Activated CD8-positive, alpha-beta memory T cell treated with anti-CD3 and anti-CD28 coated beads for 48 hours (primary cell): ENCODE results near the gene SGMS1.
"Not testable (repeated sequence)": the region's sequence is repeated elsewhere in the genome, so short reads cannot be mapped to it uniquely, and the experiment has no call there.

Experiments used
- DNase-seq, 3 experiments: peaks; one replicate each; pipeline ENCODE4 v3.0.0-alpha.2; 2020; ENCODE audit warnings: low read depth in 2 of 3, low spot score in 2 of 3

SGMS1 gene

GRCh38 chr10:50431791-50432190 is 192.0 kb downstream of the SGMS1 start:
- no peak for DNase-seq

- DNase-seq: no peak
Measured at GRCh38 chr10:50431133-50431532, 192.6 kb downstream of the SGMS1 start.

DNA sequence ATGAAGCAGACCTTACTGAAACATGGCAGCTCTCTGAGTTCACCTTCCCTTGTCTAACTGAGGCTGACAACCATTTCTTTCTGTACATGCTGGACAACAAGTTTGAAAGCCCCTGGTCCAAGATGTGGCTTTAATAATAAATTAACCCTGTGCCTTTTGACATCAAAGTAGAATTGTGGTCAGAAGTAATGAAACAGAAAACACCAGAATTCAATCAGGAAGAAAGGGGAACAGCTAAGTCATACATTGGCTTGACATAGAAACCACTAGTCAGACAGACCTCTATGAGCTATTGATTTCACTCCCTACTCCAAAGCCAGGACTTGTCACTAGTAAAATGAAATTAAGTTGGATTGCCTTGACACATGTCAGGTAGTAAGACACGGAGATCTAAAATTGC is 197.3 kb downstream of the SGMS1 start:
- DNase-seq: no peak

DNA sequence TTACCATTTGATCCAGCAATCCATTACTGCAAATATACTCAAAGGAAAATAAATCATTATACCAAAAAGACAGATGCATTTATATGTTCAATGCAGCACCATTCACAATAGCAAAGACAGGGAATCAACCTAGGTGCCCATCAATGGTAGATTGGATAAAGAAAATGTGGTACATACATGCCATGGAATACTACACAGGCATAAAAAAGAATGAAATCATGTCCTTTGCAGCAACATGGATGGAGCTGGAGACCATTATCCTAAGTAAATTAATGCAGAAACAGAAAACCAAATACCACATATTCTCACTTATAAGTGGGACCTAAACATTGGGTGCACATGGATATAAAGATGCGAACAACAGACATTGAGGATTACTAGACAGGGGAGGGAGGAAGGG is 198.5 kb downstream of the SGMS1 start:
- DNase-seq: not testable (repeated sequence)

DNA sequence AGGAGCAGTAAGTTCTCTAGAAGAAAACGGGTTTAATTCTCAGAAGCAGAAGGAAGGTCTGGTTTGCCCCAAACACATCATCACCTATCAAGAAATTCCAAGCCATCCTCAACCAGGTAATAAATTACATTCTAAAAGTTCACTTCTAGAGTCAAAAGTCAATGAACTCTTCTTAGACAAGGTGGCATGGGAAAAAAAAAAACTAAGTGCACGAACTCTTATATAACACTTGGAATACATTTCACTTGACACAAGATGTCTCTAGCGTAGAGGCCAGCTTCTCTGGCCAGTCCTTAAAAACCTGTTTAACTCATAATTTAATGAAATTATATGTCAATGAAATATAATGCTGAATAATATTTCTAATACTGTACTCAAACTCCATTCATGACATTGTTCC is 200.3 kb downstream of the SGMS1 start:
- no peak for DNase-seq

DNA sequence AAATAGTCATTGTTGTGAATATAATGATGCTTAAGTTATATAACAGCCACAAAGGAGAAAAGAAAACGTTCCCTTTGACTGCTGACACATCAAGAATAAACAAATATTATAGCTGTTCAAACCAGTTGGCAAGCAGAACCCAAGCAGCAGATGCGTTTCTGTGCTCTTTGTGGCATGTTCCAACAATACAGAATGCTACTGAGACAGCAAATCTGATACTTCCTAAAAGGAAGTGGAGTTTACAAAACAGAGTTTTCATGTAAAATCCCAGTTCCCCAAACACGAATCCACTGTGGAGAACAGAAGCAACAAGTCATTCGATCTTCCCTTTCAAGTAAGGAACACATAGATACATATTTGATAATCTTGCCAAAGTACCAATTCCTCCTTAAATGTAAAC is 201.5 kb downstream of the SGMS1 start:
- no peak for DNase-seq

DNA sequence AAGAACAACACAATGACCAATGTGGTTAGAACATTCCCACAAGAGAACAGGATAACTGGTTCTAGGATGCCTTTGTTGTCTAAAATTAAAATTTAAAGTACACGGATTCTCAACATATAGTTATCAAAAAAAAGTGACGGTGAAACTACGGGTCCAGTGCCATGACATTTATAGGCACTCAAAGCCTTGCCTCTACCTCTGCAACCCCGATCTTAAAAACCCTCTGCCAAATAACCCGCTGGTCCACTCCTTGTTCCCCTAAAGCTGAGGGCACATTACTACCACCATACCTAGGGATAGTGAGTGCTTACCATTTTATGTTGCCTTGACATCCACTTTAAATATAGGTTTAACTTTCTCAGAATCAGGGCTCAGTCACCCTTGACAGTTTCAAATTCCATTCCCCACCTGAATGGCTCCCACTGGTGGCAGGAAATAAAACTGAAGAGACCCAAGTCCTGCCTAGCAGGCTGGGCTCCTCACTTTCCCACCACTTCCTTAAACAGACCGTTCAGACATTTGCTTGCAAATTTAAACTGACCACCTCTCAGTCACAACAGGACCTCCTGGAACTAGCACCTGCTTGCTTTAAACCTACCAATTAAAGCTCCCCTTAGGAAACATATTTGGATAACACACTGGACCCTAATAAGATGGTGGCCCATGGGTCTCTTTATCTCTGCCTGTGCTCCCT is 202.6 kb downstream of the SGMS1 start:
- DNase-seq: no peak

- DNase-seq: no peak
Measured at GRCh38 chr10:50420196-50420595, 203.6 kb downstream of the SGMS1 start.

GRCh38 chr10:50419756-50420155 is 204.0 kb downstream of the SGMS1 start:
- DNase-seq: no peak

GRCh38 chr10:50419091-50419490 is 204.7 kb downstream of the SGMS1 start:
- no peak for DNase-seq

GRCh38 chr10:50417886-50418830 is 205.6 kb downstream of the SGMS1 start:
- DNase-seq: peak in 2 of 3 experiments; percentile 15 to 32

- DNase-seq: no peak
Measured at GRCh38 chr10:50417486-50417885, 206.3 kb downstream of the SGMS1 start.

- no peak for DNase-seq
Measured at GRCh38 chr10:50416881-50417280, 206.9 kb downstream of the SGMS1 start.

GRCh38 chr10:50416181-50416824 is 207.5 kb downstream of the SGMS1 start:
- DNase-seq: no peak

DNA sequence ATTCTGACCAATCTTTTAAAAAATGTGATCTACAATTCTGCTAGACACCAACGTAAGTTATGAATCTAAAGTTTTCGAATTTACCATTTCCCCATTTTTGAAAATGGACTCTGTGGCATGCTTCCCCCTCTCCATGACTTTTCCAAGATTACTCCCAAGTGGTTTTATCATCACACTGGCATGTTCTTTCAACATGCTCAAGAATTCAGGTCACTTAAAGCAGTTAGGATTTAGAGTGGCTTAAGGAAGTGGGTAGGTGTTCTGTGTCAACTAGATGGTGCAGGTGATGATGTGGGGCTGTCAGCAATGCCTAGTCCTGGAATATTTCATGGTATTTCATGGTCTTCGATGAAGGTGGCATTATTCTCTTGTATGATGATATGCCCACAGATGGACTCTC is 208.5 kb downstream of the SGMS1 start:
- DNase-seq: no peak

GRCh38 chr10:50410066-50410811 is 213.5 kb downstream of the SGMS1 start:
- no peak for DNase-seq

DNA sequence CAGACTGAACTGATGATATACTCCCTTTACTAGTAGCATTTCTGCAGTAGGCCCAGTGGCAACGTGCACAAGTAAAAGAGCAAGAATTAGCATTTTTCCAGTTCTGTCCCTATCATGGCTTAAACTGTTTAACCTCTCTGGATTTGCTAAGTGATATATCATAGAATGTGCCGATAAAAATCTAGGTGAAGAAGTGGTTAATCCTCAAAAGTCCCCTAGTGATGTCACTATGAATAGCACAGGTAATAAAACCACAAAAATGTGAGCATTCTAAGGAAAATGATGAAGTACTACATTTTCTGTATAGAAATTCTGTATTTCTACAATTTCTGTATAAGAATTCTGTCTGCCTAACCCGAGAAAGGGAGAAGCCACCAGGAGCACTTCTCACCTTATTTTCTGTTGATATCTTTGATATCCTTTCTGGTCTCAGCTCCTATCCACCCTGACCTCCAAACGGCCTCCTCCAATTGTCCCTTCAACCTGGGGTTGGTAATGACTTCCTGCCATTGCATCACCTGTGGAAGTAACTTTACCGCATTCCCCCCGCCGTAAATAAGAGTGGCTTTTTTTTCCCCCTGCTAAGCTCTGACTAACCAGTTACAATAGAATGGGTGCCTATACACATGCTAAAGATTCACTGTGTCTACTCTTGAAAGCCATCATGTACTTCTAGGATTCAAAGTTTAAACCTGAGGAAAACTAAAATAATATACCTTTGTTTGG is 216.5 kb downstream of the SGMS1 start:
- no peak for DNase-seq

GRCh38 chr10:50406457-50407070 is 217.2 kb downstream of the SGMS1 start:
- DNase-seq: no peak

DNA sequence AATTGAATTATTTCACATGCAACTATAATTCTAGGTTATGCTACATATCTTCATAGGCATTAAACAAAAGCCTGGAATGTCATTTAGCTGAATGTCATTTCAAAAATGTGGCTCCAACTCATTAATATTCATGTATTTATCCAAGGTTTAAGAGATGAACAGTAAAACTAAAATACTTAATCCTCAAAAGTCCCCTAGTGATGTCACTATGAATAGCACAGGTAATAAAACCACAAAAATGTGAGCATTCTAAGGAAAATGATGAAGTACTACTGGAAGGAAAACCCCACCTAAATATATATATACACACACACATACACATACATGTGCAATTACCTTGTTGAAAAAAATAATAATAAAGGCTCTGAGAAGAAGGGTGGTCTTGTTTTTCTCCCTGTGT is 218.0 kb downstream of the SGMS1 start:
- no peak for DNase-seq
